PFSK-1 (cell line): ENCODE measurements around the gene IGFN1.

Experiments used
- FOXP2 ChIP-seq: optimal IDR thresholded peaks from 2 replicates; pipeline ENCODE3; 2011; ENCODE audit warnings: borderline replicate concordance, control low read depth, inconsistent platforms; ENCODE audit not compliant: insufficient read depth; ENCODE audit errors: extremely low read length, extremely low read depth
- POLR2AphosphoS5 ChIP-seq: IDR thresholded peaks from 2 replicates; pipeline ENCODE4 v1.6.1; 2012; ENCODE audit warnings: low read depth, mild to moderate bottlenecking, control low read depth, low read length, moderate library complexity
- REST ChIP-seq, 2 experiments: IDR thresholded peaks; 2 replicates each; pipeline versions ENCODE4 v1.6.1 to v1.8.0; 2011 to 2012; ENCODE audit warnings: low read depth in 2 of 2, low read length in 2 of 2, control low read depth in 1 of 2, inconsistent platforms in 1 of 2, mild to moderate bottlenecking in 1 of 2, moderate library complexity in 1 of 2; ENCODE audit not compliant: insufficient read depth in 1 of 2
- SIN3A ChIP-seq: IDR thresholded peaks from 2 replicates; pipeline ENCODE4 v1.6.1; 2012; ENCODE audit warnings: mild to moderate bottlenecking, low read length, moderate library complexity, borderline replicate concordance; ENCODE audit not compliant: insufficient read depth
- TAF1 ChIP-seq: IDR thresholded peaks from 2 replicates; pipeline ENCODE4 v1.6.1; 2012; ENCODE audit warnings: low read length, control low read depth, borderline replicate concordance; ENCODE audit not compliant: insufficient read depth

The IGFN1 gene

GRCh38 chr1:201252944-201253371 lies 62.3 kb downstream of the IGFN1 start:
- TF ChIP-seq FOXP2: no peak
- no peak for TF ChIP-seq TAF1
- no peak for TF ChIP-seq REST (IDR thresholded peaks at IDR 0.05; ENCODE audit: insufficient read depth in 1 of 2, low read depth in 2 of 2, low read length in 2 of 2)
- no peak for TF ChIP-seq POLR2AphosphoS5
- no peak for TF ChIP-seq SIN3A

GRCh38 chr1:201253411-201253810 lies 62.8 kb downstream of the IGFN1 start:
- TF ChIP-seq REST (IDR thresholded peaks at IDR 0.05; ENCODE audit: insufficient read depth in 1 of 2, low read depth in 2 of 2, low read length in 2 of 2) (no peak), SIN3A (no peak), FOXP2 (no peak), TAF1 (no peak), POLR2AphosphoS5 (no peak)

GRCh38 chr1:201253906-201254624 lies 63.4 kb downstream of the IGFN1 start:
- TF ChIP-seq FOXP2 (no peak), SIN3A (no peak), TAF1 (no peak), POLR2AphosphoS5 (no peak), REST (IDR thresholded peaks at IDR 0.05; ENCODE audit: insufficient read depth in 1 of 2, low read depth in 2 of 2, low read length in 2 of 2) (no peak)

GRCh38 chr1:201254625-201255478 lies 64.2 kb downstream of the IGFN1 start:
- TF ChIP-seq POLR2AphosphoS5 (no peak), FOXP2 (no peak), TAF1 (no peak), SIN3A (no peak), REST (IDR thresholded peaks at IDR 0.05; ENCODE audit: insufficient read depth in 1 of 2, low read depth in 2 of 2, low read length in 2 of 2) (no peak)
